ENCODE results near the gene CELF6.

The CELF6 gene

GRCh38 chr15:72342385-72342784 lies 22.4 kb upstream of the CELF6 start:
- no peak overlapping the region for H4K91ac ChIP-seq (ENCODE audit: low read length)
- peaks cover 3% of the 10 kb centered on the region for H3K79me1 ChIP-seq (replicated peaks; ENCODE audit: low read length, poor library complexity, severe bottlenecking)
- no peak overlapping the region for H2BK5ac ChIP-seq (ENCODE audit: low read depth, low read length, poor library complexity, severe bottlenecking)
- H3K4me2 ChIP-seq (ENCODE audit: low read length, poor library complexity, severe bottlenecking) = no peak overlapping the region
- DNase-seq = peak; percentile 28
- no peak overlapping the region for H3K4me3 ChIP-seq (ENCODE audit: insufficient read depth in 1 of 2, low read depth in 1 of 2, low read length in 2 of 2)
- WGBS = 77% methylated on average over 10 of the region's 11 CpGs
- H3K27me3 ChIP-seq (ENCODE audit: control insufficient read depth in 1 of 2, insufficient read depth in 1 of 2, low read length in 2 of 2) = no peaks in the 10 kb centered on the region
- no peak overlapping the region for H3K27ac ChIP-seq (ENCODE audit: low read length, poor library complexity, severe bottlenecking)
- no peak overlapping the region for H3K23ac ChIP-seq (ENCODE audit: low read length in 2 of 2)
- H2BK15ac ChIP-seq (ENCODE audit: low read depth, poor library complexity, severe bottlenecking) = no peak overlapping the region
- H4K8ac ChIP-seq (ENCODE audit: low read length) = no peak overlapping the region
- H2AFZ ChIP-seq (ENCODE audit: low read depth, low read length) = no peak overlapping the region
- no peak overlapping the region for H3K18ac ChIP-seq (ENCODE audit: low read depth in 1 of 2, low read length in 2 of 2)
- H3K36me3 ChIP-seq (ENCODE audit: control insufficient read depth in 1 of 2, insufficient read depth in 2 of 2, low read depth in 1 of 2, low read length in 2 of 2) = peaks cover 47 to 65% of the 10 kb centered on the region in 2 experiments
- no peak overlapping the region for H2AK5ac ChIP-seq (ENCODE audit: low read length, severe bottlenecking)
- H2BK12ac ChIP-seq (ENCODE audit: low read length in 2 of 2) = no peak overlapping the region
- no peaks in the 10 kb centered on the region for H3K9me3 ChIP-seq (ENCODE audit: control insufficient read depth, low read length)
- H2BK120ac ChIP-seq (ENCODE audit: low read depth, low read length) = no peak overlapping the region
- no peak overlapping the region for H3K4ac ChIP-seq (ENCODE audit: low read depth in 1 of 2, low read length in 2 of 2)
- no peak overlapping the region for H3K9ac ChIP-seq (ENCODE audit: low read length)
- peaks cover 3% of the 10 kb centered on the region for H3K4me1 ChIP-seq (ENCODE audit: control insufficient read depth, insufficient read depth, low read depth, low read length)
- H3K14ac ChIP-seq (ENCODE audit: low read length in 2 of 2) = no peak overlapping the region

- Histone ChIP-seq H3K9me3 (ENCODE audit: control insufficient read depth, low read length) (no peaks in the 10 kb centered on the region), H3K27me3 (ENCODE audit: control insufficient read depth in 1 of 2, insufficient read depth in 1 of 2, low read length in 2 of 2) (no peaks in the 10 kb centered on the region), H3K79me1 (replicated peaks; ENCODE audit: low read length, poor library complexity, severe bottlenecking) (peaks cover 3% of the 10 kb centered on the region), H3K9ac (ENCODE audit: low read length) (no peak overlapping the region), H3K36me3 (ENCODE audit: control insufficient read depth in 1 of 2, insufficient read depth in 2 of 2, low read depth in 1 of 2, low read length in 2 of 2) (peaks cover 37 to 59% of the 10 kb centered on the region in 2 experiments), H3K4ac (ENCODE audit: low read depth in 1 of 2, low read length in 2 of 2) (no peak overlapping the region), H3K4me2 (ENCODE audit: low read length, poor library complexity, severe bottlenecking) (no peak overlapping the region), H3K23ac (ENCODE audit: low read length in 2 of 2) (peak overlapping the region in 1 of 2 experiments; percentile 41), H2AK5ac (ENCODE audit: low read length, severe bottlenecking) (no peak overlapping the region), H2BK120ac (ENCODE audit: low read depth, low read length) (no peak overlapping the region), H4K91ac (ENCODE audit: low read length) (no peak overlapping the region), H3K4me1 (ENCODE audit: control insufficient read depth, insufficient read depth, low read depth, low read length) (peaks cover 3% of the 10 kb centered on the region), H3K18ac (ENCODE audit: low read depth in 1 of 2, low read length in 2 of 2) (no peak overlapping the region), H2AFZ (ENCODE audit: low read depth, low read length) (no peak overlapping the region), H3K4me3 (ENCODE audit: insufficient read depth in 1 of 2, low read depth in 1 of 2, low read length in 2 of 2) (no peak overlapping the region), H3K27ac (ENCODE audit: low read length, poor library complexity, severe bottlenecking) (no peak overlapping the region), H3K14ac (ENCODE audit: low read length in 2 of 2) (no peak overlapping the region), H2BK5ac (ENCODE audit: low read depth, low read length, poor library complexity, severe bottlenecking) (no peak overlapping the region), H2BK12ac (ENCODE audit: low read length in 2 of 2) (no peak overlapping the region), H2BK15ac (ENCODE audit: low read depth, poor library complexity, severe bottlenecking) (no peak overlapping the region), H4K8ac (ENCODE audit: low read length) (no peak overlapping the region)
- DNase-seq = peak; percentile 29
- WGBS = 83% methylated on average over 6 of the region's 6 CpGs
Observed at GRCh38 chr15:72341361-72341760, 21.4 kb upstream of the CELF6 start.

- Histone ChIP-seq H3K14ac (ENCODE audit: low read length in 2 of 2) (no peak overlapping the region), H2BK5ac (ENCODE audit: low read depth, low read length, poor library complexity, severe bottlenecking) (no peak overlapping the region), H2AFZ (ENCODE audit: low read depth, low read length) (no peak overlapping the region), H3K23ac (ENCODE audit: low read length in 2 of 2) (no peak overlapping the region), H3K4me1 (ENCODE audit: control insufficient read depth, insufficient read depth, low read depth, low read length) (peaks cover 3% of the 10 kb centered on the region), H2BK120ac (ENCODE audit: low read depth, low read length) (no peak overlapping the region), H3K36me3 (ENCODE audit: control insufficient read depth in 1 of 2, insufficient read depth in 2 of 2, low read depth in 1 of 2, low read length in 2 of 2) (peaks cover 27 to 49% of the 10 kb centered on the region in 2 experiments), H2AK5ac (ENCODE audit: low read length, severe bottlenecking) (no peak overlapping the region), H3K4me3 (ENCODE audit: insufficient read depth in 1 of 2, low read depth in 1 of 2, low read length in 2 of 2) (no peak overlapping the region), H4K91ac (ENCODE audit: low read length) (no peak overlapping the region), H4K8ac (ENCODE audit: low read length) (no peak overlapping the region), H2BK12ac (ENCODE audit: low read length in 2 of 2) (no peak overlapping the region), H3K27ac (ENCODE audit: low read length, poor library complexity, severe bottlenecking) (no peak overlapping the region), H2BK15ac (ENCODE audit: low read depth, poor library complexity, severe bottlenecking) (no peak overlapping the region), H3K18ac (ENCODE audit: low read depth in 1 of 2, low read length in 2 of 2) (no peak overlapping the region), H3K9ac (ENCODE audit: low read length) (peak overlapping the region; percentile 82), H3K27me3 (ENCODE audit: control insufficient read depth in 1 of 2, insufficient read depth in 1 of 2, low read length in 2 of 2) (no peaks in the 10 kb centered on the region), H3K4ac (ENCODE audit: low read depth in 1 of 2, low read length in 2 of 2) (no peak overlapping the region), H3K9me3 (ENCODE audit: control insufficient read depth, low read length) (no peaks in the 10 kb centered on the region), H3K4me2 (ENCODE audit: low read length, poor library complexity, severe bottlenecking) (no peak overlapping the region), H3K79me1 (replicated peaks; ENCODE audit: low read length, poor library complexity, severe bottlenecking) (peaks cover 3% of the 10 kb centered on the region)
- 100% methylated on average over 1 of the region's 1 CpG for WGBS
- peak; percentile 60 for DNase-seq
Observed at GRCh38 chr15:72340366-72340765, 20.4 kb upstream of the CELF6 start.

GRCh38 chr15:72339777-72340177 lies 19.8 kb upstream of the CELF6 start:
- Histone ChIP-seq H2AK5ac (ENCODE audit: low read length, severe bottlenecking) (no peak overlapping the region), H2BK12ac (ENCODE audit: low read length in 2 of 2) (no peak overlapping the region), H2BK120ac (ENCODE audit: low read depth, low read length) (no peak overlapping the region), H3K9me3 (ENCODE audit: control insufficient read depth, low read length) (no peaks in the 10 kb centered on the region), H3K9ac (ENCODE audit: low read length) (peak overlapping the region; percentile 82), H3K27ac (ENCODE audit: low read length, poor library complexity, severe bottlenecking) (peak overlapping the region; percentile 52), H3K79me1 (replicated peaks; ENCODE audit: low read length, poor library complexity, severe bottlenecking) (peaks cover 3% of the 10 kb centered on the region), H2AFZ (ENCODE audit: low read depth, low read length) (no peak overlapping the region), H3K23ac (ENCODE audit: low read length in 2 of 2) (no peak overlapping the region), H3K27me3 (ENCODE audit: control insufficient read depth in 1 of 2, insufficient read depth in 1 of 2, low read length in 2 of 2) (no peaks in the 10 kb centered on the region), H3K4ac (ENCODE audit: low read depth in 1 of 2, low read length in 2 of 2) (no peak overlapping the region), H3K4me3 (ENCODE audit: insufficient read depth in 1 of 2, low read depth in 1 of 2, low read length in 2 of 2) (no peak overlapping the region), H3K14ac (ENCODE audit: low read length in 2 of 2) (no peak overlapping the region), H3K4me1 (ENCODE audit: control insufficient read depth, insufficient read depth, low read depth, low read length) (peaks cover 3% of the 10 kb centered on the region), H2BK5ac (ENCODE audit: low read depth, low read length, poor library complexity, severe bottlenecking) (no peak overlapping the region), H4K8ac (ENCODE audit: low read length) (no peak overlapping the region), H3K18ac (ENCODE audit: low read depth in 1 of 2, low read length in 2 of 2) (no peak overlapping the region), H3K36me3 (ENCODE audit: control insufficient read depth in 1 of 2, insufficient read depth in 2 of 2, low read depth in 1 of 2, low read length in 2 of 2) (peaks cover 24 to 43% of the 10 kb centered on the region in 2 experiments), H3K4me2 (ENCODE audit: low read length, poor library complexity, severe bottlenecking) (no peak overlapping the region), H2BK15ac (ENCODE audit: low read depth, poor library complexity, severe bottlenecking) (no peak overlapping the region), H4K91ac (ENCODE audit: low read length) (no peak overlapping the region)
- DNase-seq = peak; percentile 94
- WGBS = 9% methylated on average over 3 of the region's 3 CpGs

Data from mesenchymal stem cell (in vitro differentiated cells and primary cell).